HTR-8/SVneo (cell line): Measurements from ENCODE around the gene LGR5.

Experiments
- DNase-seq: peaks from one replicate; pipeline ENCODE4 v3.0.0; 2011; ENCODE audit warnings: low spot score, mixed read lengths; ENCODE audit not compliant: insufficient read length
- FAIRE-seq: peaks from 2 replicates; lab custom pipeline; 2011; peaks lifted over from hg19 to GRCh38; lab: Jason Lieb, UNC

Gene LGR5

GRCh38 chr12:71439613-71440344 is at the start of gene LGR5:
TSS of gene LGR5 (plus strand) at chr12:71439798. CDS start at chr12:71440081, 283 bp downstream.
- DNase-seq (peak; percentile 17), FAIRE-seq (peak; percentile 75)

GRCh38 chr12:71392521-71393145 is 47.0 kb upstream of the LGR5 start:
- DNase-seq (peak; percentile 67), FAIRE-seq (no peak)

- DNase-seq (no peak), FAIRE-seq (no peak)
Measured at GRCh38 chr12:71393625-71394024, 46.0 kb upstream of the LGR5 start.

GRCh38 chr12:71397433-71397954 is 42.1 kb upstream of the LGR5 start:
- DNase-seq, result peak; percentile 28
- FAIRE-seq, result no peak

GRCh38 chr12:71399197-71399596 is 40.4 kb upstream of the LGR5 start:
- DNase-seq, result no peak
- FAIRE-seq, result no peak

GRCh38 chr12:71400481-71400880 is 39.1 kb upstream of the LGR5 start:
- FAIRE-seq, result no peak
- no peak for DNase-seq

- DNase-seq (no peak), FAIRE-seq (no peak)
Measured at GRCh38 chr12:71405884-71406283, 33.7 kb upstream of the LGR5 start.

- DNase-seq, result no peak
- no peak for FAIRE-seq
Measured at GRCh38 chr12:71407732-71408131, 31.9 kb upstream of the LGR5 start.

GRCh38 chr12:71410844-71411243 is 28.8 kb upstream of the LGR5 start:
- no peak for DNase-seq
- no peak for FAIRE-seq

- DNase-seq (no peak), FAIRE-seq (no peak)
Measured at GRCh38 chr12:71411635-71412034, 28.0 kb upstream of the LGR5 start.

- FAIRE-seq (no peak), DNase-seq (peak; percentile 44)
Measured at GRCh38 chr12:71415336-71416231, 24.0 kb upstream of the LGR5 start.

- FAIRE-seq (no peak), DNase-seq (no peak)
Measured at GRCh38 chr12:71417181-71417580, 22.4 kb upstream of the LGR5 start.

GRCh38 chr12:71420775-71421406 is 18.7 kb upstream of the LGR5 start:
- FAIRE-seq (no peak), DNase-seq (no peak)

GRCh38 chr12:71425568-71426299 is 13.9 kb upstream of the LGR5 start:
- FAIRE-seq (no peak), DNase-seq (no peak)

GRCh38 chr12:71426300-71427047 is 13.1 kb upstream of the LGR5 start:
- no peak for DNase-seq

GRCh38 chr12:71430756-71431155 is 8.8 kb upstream of the LGR5 start:
- DNase-seq (no peak), FAIRE-seq (no peak)

More at GRCh38 chr12:71426300-71427047, 13.1 kb upstream of the LGR5 start:
- no peak for FAIRE-seq

GRCh38 chr12:71431991-71432390 is 7.6 kb upstream of the LGR5 start:
- FAIRE-seq (no peak), DNase-seq (no peak)

GRCh38 chr12:71432936-71433335 is 6.7 kb upstream of the LGR5 start:
- FAIRE-seq (peak; percentile 4), DNase-seq (no peak)

GRCh38 chr12:71436696-71437095 is 2.9 kb upstream of the LGR5 start:
- no peak for FAIRE-seq
- DNase-seq, result no peak
